ENCODE results near the gene CALCOCO1.

- no peak for TF ChIP-seq POLR2A (IDR thresholded peaks at IDR 0.05)
- no peak for TF ChIP-seq CTCF (IDR thresholded peaks at IDR 0.05)
- no peak for TF ChIP-seq POLR2AphosphoS5 (IDR thresholded peaks at IDR 0.05)
These were observed 9.9 kb downstream of the CALCOCO1 start for GRCh38 chr12:53717319-53717718.

Data from prostate gland (tissue), 2 donors.